ENCODE measurements around the gene RAP1GAP2.

The RAP1GAP2 gene

DNA sequence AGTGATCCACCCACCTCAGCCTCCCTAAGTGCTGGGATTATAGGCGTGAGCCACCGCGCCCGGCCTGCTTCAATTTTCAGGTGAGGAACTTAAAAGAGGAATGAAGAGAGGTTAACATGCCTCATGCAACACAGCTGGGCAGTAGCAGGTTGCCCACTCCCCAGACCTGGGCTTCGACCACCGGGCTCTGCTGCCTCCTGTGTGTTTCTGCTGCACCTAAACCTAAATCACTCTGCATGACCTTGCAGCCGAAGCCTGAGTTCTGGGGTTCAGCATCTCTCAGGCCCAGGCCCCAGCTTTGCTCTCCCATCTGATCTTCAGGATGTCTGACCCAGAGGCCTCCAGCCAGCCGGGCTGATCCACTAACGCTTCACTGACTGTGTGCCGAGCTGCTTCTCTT, 154.6 kb downstream of the RAP1GAP2 start:
- DNase-seq: no peak

GRCh38 chr17:2952174-2952845, 156.1 kb downstream of the RAP1GAP2 start:
- no peak for DNase-seq

- no peak for DNase-seq
These were observed 158.7 kb downstream of the RAP1GAP2 start for GRCh38 chr17:2954898-2955445.

GRCh38 chr17:2955931-2956582, 159.8 kb downstream of the RAP1GAP2 start:
- DNase-seq: no peak

DNA sequence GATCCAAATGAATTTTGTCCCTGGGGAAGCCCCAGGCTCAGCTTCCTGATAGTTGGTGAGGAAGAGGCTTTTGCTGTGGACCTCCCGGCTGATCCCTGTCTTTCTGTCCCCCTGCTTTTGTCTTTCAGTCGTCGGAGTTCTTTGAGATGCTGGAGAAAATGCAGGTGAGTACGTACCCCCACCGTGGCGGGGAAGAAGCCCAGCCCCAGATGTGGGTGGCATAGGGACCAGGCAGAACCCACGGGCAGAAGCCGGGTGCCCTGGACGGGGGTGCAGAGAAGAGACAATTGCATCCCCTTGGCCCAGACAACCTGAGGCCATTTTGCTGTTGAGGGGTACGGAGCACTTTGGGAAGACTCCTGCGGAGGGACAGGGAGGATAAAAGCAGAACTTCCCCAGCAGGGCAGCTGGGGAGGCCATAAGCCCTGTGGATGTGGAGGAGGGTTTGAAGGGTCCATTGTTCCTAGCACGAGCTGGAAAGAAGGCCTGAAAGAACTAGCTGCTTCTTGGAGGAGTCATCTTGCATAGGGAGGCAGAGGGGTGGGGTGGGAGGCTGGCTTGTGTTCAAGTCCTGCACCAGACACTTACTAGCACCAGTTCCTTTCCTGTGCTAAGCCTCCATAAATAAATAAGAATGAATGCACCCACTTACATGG, 161.5 kb downstream of the RAP1GAP2 start:
- no peak for DNase-seq

DNA sequence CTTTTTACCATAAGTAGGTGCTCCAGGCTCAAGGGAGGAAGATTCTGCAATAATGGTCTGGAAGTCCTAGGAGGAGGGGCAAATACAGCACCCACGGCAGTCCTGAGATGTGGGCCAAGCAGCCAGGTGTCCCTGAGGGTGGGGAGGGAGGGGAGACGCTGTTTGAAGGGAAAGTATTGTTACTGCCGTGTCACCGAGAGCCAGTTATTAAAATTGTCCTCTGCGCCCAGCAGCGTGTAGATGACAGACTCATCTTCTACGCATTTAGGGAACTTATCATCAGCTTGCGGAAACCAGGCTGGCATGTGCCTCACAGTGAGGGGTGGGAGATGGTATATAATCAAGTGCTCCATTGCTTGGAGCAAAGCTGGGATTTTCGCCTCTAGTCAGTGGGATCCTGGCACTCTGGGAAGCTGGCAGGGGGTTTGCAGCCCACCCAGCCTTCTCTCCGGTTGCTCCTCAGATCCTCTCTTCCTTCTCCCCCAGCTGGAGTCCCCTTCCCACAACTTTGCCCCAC, 162.5 kb downstream of the RAP1GAP2 start:
- no peak for DNase-seq

DNA sequence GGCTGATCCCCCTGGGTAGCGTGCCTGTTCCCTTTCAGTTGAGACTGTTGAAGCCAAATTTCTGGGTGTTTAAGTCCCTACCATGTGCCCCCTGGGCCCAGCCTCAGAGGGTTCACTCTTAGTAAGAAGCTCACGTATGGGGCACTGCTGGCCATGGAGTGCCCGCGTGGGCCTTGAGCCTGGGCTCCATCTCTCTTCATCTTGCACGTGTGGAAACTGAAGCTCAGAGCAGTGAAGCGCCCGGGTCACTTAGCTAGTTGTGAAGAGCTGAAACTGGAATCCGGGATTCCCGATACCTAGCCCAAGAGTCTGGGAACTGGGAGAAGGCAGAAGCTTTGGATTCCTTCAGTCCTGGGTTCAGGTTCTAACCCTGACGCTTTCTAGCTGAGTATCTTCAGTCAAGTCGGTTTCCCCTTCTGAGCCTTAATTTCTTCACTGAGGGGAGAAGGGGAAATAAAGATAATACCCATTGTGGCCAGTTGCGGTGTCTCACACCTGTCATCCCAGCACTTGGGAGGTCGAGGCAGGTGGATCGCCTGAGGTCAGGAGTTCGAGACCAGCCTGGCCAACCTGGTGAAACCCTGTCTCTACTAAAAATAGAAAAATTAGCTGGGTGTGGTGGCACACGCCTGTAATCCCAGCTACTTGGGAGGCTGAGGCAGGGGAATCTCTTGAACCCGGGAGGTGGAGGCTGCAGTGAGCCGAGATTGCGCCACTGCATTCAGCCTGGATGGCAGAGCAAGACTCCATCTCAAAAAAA, 163.3 kb downstream of the RAP1GAP2 start:
- DNase-seq: no peak

DNA sequence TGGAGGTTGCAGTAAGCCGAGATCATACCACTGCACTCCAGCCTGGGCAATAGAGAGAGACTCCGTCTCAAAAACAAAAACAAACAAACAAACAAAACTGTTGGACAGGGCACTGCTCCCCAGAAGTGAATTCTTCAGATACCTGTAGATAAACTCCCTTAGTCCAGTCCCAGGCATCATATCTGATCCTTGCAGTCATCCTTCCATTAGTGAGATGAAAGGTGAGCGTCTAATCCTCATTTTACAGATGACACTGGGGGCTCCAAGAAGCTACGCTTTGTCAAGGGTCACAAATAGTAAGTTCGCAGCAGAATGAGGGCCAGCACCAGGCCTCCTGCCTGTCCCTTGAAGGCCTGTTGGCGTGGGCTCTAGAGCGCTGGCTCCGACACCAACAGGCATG, 165.2 kb downstream of the RAP1GAP2 start:
- DNase-seq: no peak

DNA sequence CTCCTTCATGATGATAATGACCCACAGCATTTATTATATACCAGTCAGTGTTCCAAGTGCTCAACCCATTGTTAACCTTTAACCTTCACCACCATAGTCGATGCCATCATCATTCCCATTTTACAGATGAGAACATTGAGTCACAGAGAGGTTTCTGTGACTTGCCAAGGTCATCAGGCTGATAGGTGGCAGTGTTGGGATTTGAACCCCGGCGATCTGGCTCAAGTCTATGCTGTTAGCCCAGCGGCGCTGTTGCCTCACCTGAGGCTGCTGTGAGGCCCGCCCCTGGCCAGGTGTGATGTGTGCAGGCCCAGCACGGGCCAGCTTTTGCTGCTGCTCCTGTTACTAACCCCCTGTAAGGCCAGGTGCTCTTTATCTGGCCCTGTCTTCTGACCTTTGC, 166.0 kb downstream of the RAP1GAP2 start:
- no peak for DNase-seq

GRCh38 chr17:2962729-2963128, 166.5 kb downstream of the RAP1GAP2 start:
- no peak for DNase-seq

DNA sequence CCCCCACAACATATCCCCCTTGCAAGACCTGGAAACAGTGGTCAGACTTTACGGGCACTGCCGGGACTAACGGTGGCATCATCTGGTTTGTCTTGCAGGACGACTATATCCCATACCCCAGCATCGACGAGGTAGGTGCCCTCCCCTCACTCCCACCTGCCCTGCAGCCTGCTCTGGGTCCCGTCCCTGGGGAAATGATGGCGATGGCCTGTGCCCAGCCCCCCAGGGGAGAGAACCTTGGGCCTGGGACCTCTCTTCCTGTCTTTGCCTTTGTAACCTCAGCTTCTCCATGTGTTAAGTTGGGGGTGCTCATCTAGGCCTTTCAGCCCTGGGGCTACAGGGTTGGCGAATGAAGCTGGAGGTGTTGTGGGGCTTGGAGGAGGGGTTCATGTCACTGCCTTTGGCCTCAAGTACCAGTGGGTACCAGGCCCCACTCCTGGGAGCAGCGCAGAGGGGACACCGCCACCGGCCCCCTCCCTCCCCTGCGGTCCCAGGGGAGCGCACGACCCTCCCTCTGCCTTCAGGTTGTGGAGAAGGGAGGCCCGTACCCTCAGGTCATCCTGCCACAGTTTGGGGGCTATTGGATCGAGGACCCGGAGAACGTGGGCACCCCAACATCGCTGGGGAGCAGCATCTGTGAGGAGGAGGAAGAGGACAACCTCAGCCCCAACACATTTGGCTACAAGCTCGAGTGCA, 167.2 kb downstream of the RAP1GAP2 start:
- no peak for DNase-seq

DNA sequence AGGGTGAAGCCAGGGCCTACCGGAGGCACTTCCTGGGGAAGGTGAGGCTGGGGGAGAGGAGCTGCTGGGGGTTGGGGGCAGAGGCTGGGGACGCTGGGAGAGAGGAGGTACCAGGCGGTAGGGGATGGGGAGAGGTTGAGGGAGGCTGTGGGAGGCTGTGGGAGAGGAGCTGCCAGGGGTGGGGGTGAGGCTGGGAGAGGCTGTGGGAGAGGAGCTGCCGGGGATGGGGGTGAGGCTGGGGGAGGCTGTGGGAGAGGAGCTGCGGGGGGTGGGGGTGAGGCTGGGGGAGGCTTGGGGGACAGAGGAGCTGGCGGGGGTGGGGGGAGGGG, 167.8 kb downstream of the RAP1GAP2 start:
- no peak for DNase-seq

DNA sequence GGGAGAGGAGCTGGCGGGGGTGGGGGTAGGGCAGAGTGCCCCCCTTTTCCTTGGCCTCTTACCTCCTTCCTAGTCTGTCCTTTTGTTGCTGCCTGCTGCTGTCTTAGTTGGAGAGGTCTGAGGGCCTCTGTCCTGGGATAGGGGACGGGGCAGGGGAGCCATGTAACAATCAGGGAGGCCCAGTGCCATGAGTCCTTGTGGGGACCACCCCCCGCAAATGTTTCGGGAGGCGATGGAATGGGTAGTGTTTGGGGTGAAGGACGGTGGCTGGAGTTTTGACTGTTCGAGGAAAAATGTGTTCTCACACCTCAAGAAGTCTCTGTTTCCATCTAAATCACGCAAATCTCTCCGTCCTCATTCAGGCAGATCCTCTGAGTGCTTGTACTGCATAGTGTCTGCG, 168.1 kb downstream of the RAP1GAP2 start:
- DNase-seq: no peak

DNA sequence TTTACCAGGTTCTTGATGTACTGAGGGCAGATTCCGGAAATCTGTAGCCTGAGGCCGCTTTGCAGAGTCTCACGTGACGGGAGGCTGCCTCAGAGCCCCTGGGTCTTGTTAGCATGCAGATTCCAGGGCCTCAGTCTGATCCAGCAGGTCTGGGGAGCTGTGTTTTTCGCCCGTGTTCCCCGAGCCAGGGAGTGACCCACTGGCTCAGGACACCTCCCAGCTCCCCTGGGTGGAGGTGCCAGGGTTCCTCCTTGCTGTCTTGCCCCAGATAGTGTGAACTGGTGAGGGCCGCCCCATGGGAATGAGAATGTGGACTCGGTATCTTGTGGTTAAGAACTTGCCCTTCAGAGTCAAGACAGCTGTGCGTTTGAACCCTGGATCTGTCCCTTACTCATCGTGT, 168.6 kb downstream of the RAP1GAP2 start:
- no peak for DNase-seq

DNA sequence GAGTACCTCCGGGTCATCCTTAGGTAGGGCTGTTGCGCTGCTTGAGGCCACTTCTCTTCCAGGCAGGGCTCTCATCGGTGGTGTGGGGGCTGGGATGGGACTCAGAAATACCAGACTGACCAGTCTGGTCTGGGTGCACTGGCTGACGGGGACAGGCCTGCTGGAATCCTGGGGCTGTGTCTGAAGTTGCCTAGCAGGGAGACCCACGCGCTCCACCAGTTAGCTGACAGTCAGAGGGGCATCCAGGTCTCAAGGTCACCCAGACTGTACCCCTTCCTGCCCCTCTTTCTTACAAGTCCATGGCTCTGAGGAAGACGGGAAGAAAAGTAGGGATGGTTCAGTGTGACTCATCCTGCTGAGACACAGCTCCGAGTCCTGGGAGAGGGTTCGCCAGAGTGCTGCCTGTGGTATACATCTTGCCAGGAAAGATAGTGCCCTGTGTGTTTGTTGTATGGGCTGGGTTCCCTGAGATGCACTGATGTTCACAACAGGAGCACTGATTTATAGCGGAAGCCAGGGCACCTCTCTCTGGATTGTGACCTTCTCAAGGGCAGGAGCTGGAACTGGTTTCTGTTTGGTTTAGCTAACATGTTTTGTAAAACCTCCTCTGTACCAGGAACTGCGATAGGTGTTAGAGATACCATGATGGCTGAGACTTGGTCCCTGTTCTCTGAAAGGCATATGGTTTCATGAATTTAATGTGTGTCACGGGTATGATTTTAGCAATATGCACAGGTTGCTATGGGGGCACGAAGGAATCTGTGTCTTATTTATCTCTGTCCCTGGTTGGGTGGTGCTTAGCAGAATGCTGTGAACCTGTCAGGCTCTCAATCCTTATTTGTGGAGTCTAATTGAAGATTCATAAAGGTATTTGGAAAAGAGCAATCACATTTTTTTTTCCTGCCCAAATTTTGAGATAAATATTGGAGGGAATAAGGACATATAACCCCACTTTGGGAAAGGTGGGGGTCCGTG, 169.7 kb downstream of the RAP1GAP2 start:
- no peak for DNase-seq

GRCh38 chr17:2967515-2967914, 171.3 kb downstream of the RAP1GAP2 start:
- no peak for DNase-seq

- DNase-seq: no peak
These were observed 175.6 kb downstream of the RAP1GAP2 start for GRCh38 chr17:2971851-2972250.

DNA sequence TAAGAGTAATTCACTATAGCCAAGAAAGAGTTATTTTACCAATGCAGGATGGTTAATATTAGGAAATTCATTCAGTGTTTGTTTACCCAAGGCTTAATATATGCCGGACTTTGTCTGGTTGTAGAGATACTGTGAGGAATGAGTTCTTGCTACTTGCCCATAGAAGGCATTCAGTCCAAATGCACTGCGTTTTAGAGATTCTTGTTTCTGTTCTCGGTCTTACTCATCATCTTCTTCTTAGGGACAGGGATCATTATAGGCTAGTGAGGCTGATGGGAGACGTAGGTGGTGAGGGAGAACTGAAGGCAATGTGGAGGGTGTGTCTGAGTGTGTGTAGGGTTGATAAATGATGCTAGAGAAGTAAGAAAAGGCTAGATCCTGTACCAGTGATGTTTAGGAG, 176.5 kb downstream of the RAP1GAP2 start:
- no peak for DNase-seq

- no peak for DNase-seq
These were observed 178.1 kb downstream of the RAP1GAP2 start for GRCh38 chr17:2974347-2974746.

- no peak for DNase-seq
These were observed 179.3 kb downstream of the RAP1GAP2 start for GRCh38 chr17:2975469-2975958.

GRCh38 chr17:2977157-2977556, 180.9 kb downstream of the RAP1GAP2 start:
- no peak for DNase-seq

All from GDM1 (cell line).